UCSD-AML1 (cell line): ENCODE results near the gene TRAPPC12.
"Not testable (repeated sequence)": the region's sequence is repeated elsewhere in the genome, so short reads cannot be mapped to it uniquely, and the experiment has no call there.

ENCODE experiments used
- DNase-seq: peaks from one replicate; lab custom pipeline; 2025; ENCODE audit not compliant: unreplicated experiment; lab: John Stamatoyannopoulos, UW

TRAPPC12 gene

GRCh38 chr2:3451926-3452671, 72.6 kb downstream of the TRAPPC12 start:
- no peak for DNase-seq

DNA sequence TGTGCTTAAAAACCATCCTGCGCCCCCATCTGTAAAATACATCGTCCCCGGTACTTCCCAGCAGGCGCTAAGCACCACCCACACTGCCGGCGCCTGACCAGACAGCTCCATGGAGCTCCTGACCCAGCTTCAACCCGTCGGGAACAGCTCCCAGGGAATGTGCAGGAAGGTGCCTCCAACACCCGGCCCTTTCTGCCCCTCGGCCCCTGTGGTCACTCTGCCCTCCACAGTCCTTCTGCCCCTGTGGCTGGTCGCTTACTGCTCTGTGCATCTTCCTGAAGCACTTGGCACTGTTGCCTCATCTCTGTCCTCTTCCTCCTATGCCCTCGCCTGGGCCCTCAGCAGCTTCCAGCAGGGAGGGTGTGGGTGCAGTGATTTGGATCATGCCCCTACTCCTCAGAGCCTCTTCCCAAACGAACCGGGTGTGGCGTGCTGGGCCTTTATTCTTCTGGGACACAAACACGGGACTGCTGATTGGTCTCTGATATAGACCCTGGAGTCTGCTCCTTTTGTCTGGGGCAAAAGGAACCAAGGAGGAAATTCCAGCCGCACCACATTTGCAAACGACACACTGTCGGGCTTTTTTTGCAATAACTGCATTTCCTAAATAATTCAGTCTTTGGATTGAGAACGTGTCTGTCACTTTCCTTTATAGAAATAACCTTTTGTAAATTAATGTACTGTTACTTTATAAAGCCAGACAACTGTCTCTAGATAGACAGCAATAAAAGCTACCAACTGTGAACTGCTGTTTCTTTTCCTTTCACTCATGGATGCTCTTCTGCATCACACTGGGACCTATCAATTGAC, 73.9 kb downstream of the TRAPPC12 start:
- DNase-seq: no peak

DNA sequence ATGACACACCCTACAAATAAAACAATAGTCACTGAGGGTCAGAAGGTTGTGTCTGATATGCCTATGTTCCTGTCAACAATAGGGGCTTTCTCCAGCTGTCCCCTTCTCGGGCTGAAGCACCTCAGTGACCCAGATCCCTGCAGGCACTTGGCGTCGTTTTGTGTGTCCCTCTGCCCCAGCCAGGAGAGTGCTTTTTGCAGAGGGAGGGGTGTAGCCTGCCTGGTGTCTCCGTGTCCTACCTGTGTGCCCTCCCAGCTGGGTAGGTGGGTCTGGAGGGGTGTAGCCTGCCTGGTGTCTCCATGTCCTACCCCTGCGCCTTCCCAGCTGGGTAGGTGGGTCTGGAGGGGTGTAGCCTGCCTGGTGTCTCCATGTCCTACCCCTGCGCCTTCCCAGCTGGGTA, 74.5 kb downstream of the TRAPPC12 start:
- not testable (repeated sequence) for DNase-seq

GRCh38 chr2:3454802-3455201, 75.3 kb downstream of the TRAPPC12 start:
- DNase-seq: no peak

GRCh38 chr2:3456125-3456524, 76.6 kb downstream of the TRAPPC12 start:
- DNase-seq: no peak

GRCh38 chr2:3457524-3458395, 78.3 kb downstream of the TRAPPC12 start:
- DNase-seq: no peak

DNA sequence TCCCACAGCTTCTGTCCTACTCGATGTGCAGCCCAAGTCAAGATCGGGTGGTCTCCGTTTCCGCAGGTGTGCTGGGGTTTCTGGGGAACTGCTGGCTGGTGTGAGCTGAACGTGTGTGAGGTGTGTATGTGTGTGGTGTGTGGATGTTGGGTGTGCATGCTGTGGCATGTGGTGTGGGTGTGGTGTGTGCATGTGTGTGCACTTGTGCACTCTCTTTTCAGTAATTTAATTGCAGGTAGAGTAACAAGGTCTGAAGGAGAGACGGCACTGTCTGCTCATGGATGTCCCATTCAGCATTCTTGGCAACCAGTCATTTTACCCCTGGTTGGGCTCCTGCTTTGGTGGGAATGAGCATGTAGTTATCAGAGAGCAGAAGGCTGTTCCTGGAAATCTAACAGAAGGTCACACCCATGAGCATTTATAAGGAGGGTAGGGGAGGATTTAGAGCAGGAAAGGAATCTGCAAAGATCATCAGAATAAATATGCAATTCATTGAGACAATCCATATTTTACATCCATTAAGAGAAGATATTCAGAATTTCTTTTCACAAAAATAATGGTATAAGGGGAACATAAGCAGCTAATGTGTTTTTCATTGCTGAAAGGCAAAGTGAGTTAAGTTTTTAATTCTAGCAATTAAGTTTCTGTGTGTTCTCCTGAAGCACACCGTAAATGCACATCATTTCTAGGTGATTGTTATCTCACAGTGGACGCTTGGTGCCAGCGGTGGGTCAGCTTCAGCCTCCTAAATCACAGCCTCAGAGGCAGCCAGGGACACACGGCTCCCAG, 79.1 kb downstream of the TRAPPC12 start:
- DNase-seq: no peak

DNA sequence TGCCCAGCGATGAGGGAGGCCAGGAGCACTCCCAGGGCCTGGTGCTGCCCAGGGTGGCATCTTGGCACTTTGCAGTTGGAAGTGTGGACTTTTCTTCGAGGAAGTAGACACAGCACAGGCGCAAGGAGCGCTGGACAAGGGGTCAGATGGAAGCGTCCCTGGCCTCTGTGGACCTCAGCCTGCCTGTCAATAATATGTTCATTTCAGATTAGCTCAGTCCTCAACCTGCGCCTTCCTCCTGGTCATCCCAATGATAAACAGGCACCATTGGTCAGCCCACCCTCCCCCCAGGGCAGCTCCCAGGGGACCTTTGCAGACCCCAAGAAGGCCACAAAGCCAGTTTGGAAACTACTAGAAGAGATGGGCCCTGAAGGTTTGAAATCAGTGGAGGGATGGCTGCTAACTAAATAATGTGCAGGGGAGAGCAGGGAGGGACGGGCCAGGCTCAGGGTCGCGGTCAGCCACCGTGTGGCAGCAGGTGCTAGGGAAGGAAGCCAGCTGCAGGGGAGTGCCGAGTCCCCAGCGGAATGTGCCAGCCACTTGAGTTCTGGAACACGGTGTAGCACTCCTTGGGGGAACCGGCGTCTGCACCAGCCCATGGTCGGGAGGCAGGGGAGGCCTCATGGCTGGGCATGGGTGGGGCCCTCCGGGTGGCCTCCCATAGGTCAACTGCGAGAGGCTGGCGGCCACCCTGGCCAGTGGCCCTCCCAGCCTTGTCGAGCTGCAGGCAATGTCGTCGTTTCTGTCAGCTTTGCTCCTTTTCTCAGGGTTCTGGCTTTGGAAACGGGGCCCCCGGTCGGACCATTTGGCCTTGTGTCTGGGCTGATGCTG, 79.9 kb downstream of the TRAPPC12 start:
- no peak for DNase-seq

DNA sequence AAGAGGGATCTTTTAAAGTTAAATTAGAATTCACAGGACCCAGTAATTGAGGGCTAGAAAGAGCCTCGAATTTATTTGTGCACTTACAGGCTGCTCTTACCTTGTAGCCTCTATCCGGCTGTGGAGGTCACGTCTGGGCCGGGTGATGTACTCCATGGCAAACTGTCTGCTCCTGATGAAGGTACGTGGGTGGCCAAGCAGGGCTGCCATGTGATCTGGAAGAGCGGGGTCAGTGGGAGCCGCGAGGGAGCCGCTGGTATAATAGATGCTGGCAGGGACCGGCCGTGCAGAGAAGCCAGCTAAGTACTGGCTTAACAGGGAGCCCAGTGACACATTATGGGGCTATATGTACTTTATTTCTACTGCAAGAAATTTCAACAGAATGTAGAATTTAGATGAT, 80.7 kb downstream of the TRAPPC12 start:
- DNase-seq: no peak

GRCh38 chr2:3460831-3461800, 81.6 kb downstream of the TRAPPC12 start:
- DNase-seq: no peak

GRCh38 chr2:3461801-3462492, 82.5 kb downstream of the TRAPPC12 start:
- DNase-seq: no peak

DNA sequence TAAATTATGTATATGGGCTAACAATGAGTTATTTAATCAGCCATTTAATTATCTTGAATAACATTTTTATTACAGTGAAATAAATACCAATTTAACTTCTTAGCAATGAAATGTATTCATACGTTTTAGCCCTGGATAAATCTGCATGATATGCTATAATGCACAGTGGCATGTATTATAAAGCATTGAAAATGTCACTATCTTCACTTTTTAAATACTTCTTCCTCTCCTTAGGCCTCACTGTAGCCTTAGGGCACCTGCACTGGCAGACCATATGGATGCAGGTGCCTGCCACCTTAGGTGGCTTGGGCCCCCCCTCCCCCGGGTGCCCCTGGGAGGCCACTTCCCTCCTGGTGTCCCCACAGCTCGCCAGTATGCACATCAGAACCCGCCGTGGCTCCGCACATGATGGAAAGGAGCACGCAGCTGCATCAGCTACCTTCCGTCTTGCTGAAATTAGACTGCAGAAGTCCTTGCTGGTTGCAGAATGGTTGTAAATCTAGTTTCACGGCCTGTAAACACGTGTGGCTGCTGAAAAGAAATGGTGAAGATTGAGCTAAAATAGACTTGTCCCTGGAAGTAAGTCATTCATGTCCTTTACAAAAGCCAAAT, 83.1 kb downstream of the TRAPPC12 start:
- no peak for DNase-seq

GRCh38 chr2:3463186-3463835, 83.8 kb downstream of the TRAPPC12 start:
- no peak for DNase-seq

DNA sequence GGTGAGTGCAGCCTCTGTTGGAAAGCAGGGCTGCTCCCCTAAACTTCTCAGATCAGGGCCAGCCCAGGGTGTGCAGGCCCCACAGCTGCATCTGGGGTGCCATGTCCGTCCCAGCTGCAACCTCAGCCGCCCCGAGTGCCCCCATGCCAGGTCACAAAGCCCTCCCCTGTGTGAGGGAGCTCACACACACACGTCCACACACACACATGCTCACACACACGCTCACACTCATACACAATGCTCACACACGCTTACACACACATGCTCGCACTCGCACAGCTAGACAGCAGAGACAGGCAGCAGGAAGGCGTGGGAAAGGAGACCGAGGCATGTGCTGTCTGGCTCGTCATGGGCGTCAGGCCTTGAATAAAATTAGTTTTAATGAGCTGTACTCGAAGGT, 84.5 kb downstream of the TRAPPC12 start:
- no peak for DNase-seq

DNA sequence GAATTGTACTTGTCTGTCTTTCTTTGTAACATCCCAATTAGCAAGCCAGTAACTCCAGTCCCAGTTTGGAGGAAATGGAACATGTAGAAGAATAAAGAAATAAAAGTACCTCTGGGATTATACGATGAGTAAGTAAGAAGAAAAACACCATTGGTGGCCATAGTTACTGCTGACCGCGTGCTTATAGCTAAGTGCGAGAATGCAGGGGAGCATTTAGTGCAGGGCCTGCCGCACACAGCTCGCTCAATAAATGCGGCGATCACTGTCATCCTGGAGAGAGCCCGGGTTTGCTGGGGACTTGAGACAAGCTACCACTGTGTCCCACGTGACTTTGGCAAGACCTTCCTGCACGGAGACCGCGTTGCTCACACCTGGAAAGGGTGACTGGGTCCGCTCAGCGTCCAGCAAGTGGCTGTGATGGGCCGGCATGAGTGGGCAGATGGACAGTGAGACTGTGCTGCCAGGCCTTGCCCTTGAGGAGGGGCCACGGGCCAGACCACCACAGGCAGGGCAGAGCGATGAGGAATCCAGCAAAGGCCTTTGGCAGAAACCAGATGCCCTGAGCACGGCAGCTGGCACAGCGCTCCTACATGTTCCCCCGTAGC, 85.0 kb downstream of the TRAPPC12 start:
- DNase-seq: no peak

DNA sequence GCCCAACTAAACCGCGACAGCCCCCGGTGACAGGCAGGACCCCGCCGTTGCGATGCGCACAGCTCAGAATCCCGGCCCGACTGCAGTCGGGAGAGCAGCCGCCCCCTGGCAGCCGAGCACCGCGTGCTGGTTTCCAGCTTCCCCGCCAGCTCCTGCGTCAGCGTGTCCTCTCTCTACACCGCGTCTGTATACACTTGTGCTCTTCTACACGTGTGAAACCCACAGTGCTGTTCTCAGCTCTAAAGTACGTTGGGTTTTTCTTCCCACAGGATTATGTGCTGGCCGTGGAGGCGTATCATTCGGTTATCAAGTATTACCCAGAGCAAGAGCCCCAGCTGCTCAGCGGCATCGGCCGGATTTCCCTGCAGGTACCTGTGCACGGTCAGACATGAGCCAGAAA, 85.8 kb downstream of the TRAPPC12 start:
- DNase-seq: no peak
